ENCODE results near the gene ADRA1B.

The ADRA1B gene

GRCh38 chr5:159901308-159901707 is 15.0 kb upstream of the ADRA1B start:
- no peak for DNase-seq (ENCODE audit: low read depth in 2 of 3, low spot score in 2 of 3)

- DNase-seq (ENCODE audit: low read depth in 2 of 3, low spot score in 2 of 3), result no peak
Observed at GRCh38 chr5:159901772-159902171, 14.5 kb upstream of the ADRA1B start.

- no peak for DNase-seq (ENCODE audit: low read depth in 2 of 3, low spot score in 2 of 3)
Observed at GRCh38 chr5:159902444-159903121, 13.7 kb upstream of the ADRA1B start.

GRCh38 chr5:159903131-159903530 is 13.2 kb upstream of the ADRA1B start:
- no peak for DNase-seq (ENCODE audit: low read depth in 2 of 3, low spot score in 2 of 3)

GRCh38 chr5:159904874-159905273 is 11.4 kb upstream of the ADRA1B start:
- DNase-seq (ENCODE audit: low read depth in 2 of 3, low spot score in 2 of 3), result no peak

GRCh38 chr5:159905496-159905895 is 10.8 kb upstream of the ADRA1B start:
- no peak for DNase-seq (ENCODE audit: low read depth in 2 of 3, low spot score in 2 of 3)

GRCh38 chr5:159906463-159906862 is 9.8 kb upstream of the ADRA1B start:
- DNase-seq (ENCODE audit: low read depth in 2 of 3, low spot score in 2 of 3), result no peak

- no peak for DNase-seq (ENCODE audit: low read depth in 2 of 3, low spot score in 2 of 3)
Observed at GRCh38 chr5:159906943-159907342, 9.3 kb upstream of the ADRA1B start.

- DNase-seq (ENCODE audit: low read depth in 2 of 3, low spot score in 2 of 3), result no peak
Observed at GRCh38 chr5:159907689-159908590, 8.3 kb upstream of the ADRA1B start.

GRCh38 chr5:159908591-159908940 is 7.7 kb upstream of the ADRA1B start:
- no peak for DNase-seq (ENCODE audit: low read depth in 2 of 3, low spot score in 2 of 3)

- DNase-seq (ENCODE audit: low read depth in 2 of 3, low spot score in 2 of 3), result no peak
Observed at GRCh38 chr5:159909126-159909525, 7.2 kb upstream of the ADRA1B start.

- DNase-seq (ENCODE audit: low read depth in 2 of 3, low spot score in 2 of 3), result no peak
Observed at GRCh38 chr5:159910207-159910842, 6.0 kb upstream of the ADRA1B start.

- DNase-seq (ENCODE audit: low read depth in 2 of 3, low spot score in 2 of 3), result no peak
Observed at GRCh38 chr5:159910843-159911229, 5.4 kb upstream of the ADRA1B start.

- DNase-seq (ENCODE audit: low read depth in 2 of 3, low spot score in 2 of 3), result no peak
Observed at GRCh38 chr5:159911349-159911748, 4.9 kb upstream of the ADRA1B start.

GRCh38 chr5:159912033-159912800 is 4.1 kb upstream of the ADRA1B start:
- DNase-seq (ENCODE audit: low read depth in 2 of 3, low spot score in 2 of 3), result no peak

GRCh38 chr5:159913048-159913447 is 3.2 kb upstream of the ADRA1B start:
- no peak for DNase-seq (ENCODE audit: low read depth in 2 of 3, low spot score in 2 of 3)

- no peak for DNase-seq (ENCODE audit: low read depth in 2 of 3, low spot score in 2 of 3)
Observed at GRCh38 chr5:159913501-159913900, 2.8 kb upstream of the ADRA1B start.

GRCh38 chr5:159916841-159917761 is 819 bp downstream of the ADRA1B start:
- no peak for DNase-seq (ENCODE audit: low read depth in 2 of 3, low spot score in 2 of 3)

GRCh38 chr5:159917994-159918393 is 1.7 kb downstream of the ADRA1B start:
- DNase-seq (ENCODE audit: low read depth in 2 of 3, low spot score in 2 of 3), result no peak

- DNase-seq (ENCODE audit: low read depth in 2 of 3, low spot score in 2 of 3), result no peak
Observed at GRCh38 chr5:159921721-159922120, 5.4 kb downstream of the ADRA1B start.

Measured in activated CD8-positive, alpha-beta memory T cell treated with anti-CD3 and anti-CD28 coated beads for 48 hours (primary cell).